ENCODE results near the gene C17orf113.

Gene C17orf113

GRCh38 chr17:42059815-42060214, 9.4 kb upstream of the C17orf113 start:
- H3K4me1 Mint-ChIP-seq: peaks cover 15 to 18% of the 10 kb centered on the region in 2 donors
- H3K27ac Mint-ChIP-seq: peak overlapping the region; percentile 3
- no peak overlapping the region for H3K4me3 Mint-ChIP-seq
- no peaks in the 10 kb centered on the region for H3K9me3 Mint-ChIP-seq
- ATAC-seq (replicated peaks) (no peak), DNase-seq (no peak)
- peaks cover 3 to 9% of the 10 kb centered on the region in 2 donors for H3K27me3 Mint-ChIP-seq
- H3K36me3 Mint-ChIP-seq: peaks cover 0 to 4% of the 10 kb centered on the region in 2 donors

DNA sequence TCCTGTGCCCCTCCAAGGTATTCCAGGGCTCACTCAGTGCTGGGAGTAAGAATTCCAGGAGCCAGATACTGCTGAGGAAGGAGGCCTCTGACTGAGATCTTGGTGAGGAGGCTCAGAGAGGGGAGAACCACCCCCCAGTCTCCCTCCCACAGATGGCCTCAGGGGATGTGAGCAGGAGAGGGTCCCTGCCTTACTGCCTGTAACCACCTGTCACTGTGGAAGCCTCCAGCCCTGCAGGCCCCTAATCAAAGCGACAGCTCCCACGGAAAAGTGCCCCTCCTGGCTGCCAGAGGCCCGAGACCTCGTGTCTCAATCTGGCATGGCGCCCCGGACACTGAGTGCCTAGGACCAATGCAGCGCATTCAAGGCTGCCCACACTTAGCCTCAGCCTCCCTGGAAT, 7.7 kb upstream of the C17orf113 start:
- no peak for ATAC-seq (replicated peaks)
- H3K4me3 Mint-ChIP-seq: no peak overlapping the region
- no peak for DNase-seq
- peaks cover 2 to 7% of the 10 kb centered on the region in 2 donors for H3K4me1 Mint-ChIP-seq
- H3K27me3 Mint-ChIP-seq: peaks cover 9 to 27% of the 10 kb centered on the region in 2 donors
- H3K27ac Mint-ChIP-seq: no peak overlapping the region
- H3K9me3 Mint-ChIP-seq: no peaks in the 10 kb centered on the region
- peaks cover 0 to 4% of the 10 kb centered on the region in 2 donors for H3K36me3 Mint-ChIP-seq

DNA sequence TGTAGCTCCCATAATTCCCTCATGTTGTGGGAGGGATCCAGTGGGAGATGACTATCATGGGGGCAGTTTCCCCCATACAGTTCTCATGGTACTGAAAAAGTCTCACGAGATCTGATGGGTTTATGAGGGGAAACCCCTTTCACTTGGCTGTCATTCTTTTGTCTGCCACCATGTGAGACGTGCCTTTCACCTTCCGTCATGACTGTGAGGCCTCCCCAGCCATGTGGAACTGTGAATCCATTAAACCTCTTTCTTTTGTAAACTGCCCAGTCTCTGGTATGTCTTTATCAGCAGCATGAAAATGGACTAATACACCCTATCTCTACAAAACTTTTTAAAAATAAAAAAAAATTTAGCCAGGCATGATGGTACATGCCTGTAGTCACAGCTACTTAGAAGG, 6.2 kb upstream of the C17orf113 start:
- peak in 1 of 2 donors; percentile 52 for ATAC-seq (replicated peaks)
- Mint-ChIP-seq H3K27me3 (peaks cover 24 to 41% of the 10 kb centered on the region in 2 donors), H3K4me3 (no peak overlapping the region), H3K4me1 (peaks cover 0 to 3% of the 10 kb centered on the region in 2 donors), H3K36me3 (peaks cover 0 to 4% of the 10 kb centered on the region in 2 donors), H3K27ac (no peak overlapping the region), H3K9me3 (no peaks in the 10 kb centered on the region)
- no peak for DNase-seq

- H3K9me3 Mint-ChIP-seq: no peaks in the 10 kb centered on the region
- H3K4me1 Mint-ChIP-seq: peaks cover 6 to 7% of the 10 kb centered on the region in 2 donors
- H3K4me3 Mint-ChIP-seq: no peak overlapping the region
- no peak for DNase-seq
- peaks cover 33 to 52% of the 10 kb centered on the region in 2 donors for H3K27me3 Mint-ChIP-seq
- peaks cover 0 to 4% of the 10 kb centered on the region in 2 donors for H3K36me3 Mint-ChIP-seq
- no peak overlapping the region for H3K27ac Mint-ChIP-seq
- ATAC-seq (replicated peaks): no peak
Measured at GRCh38 chr17:42055496-42055895, 5.1 kb upstream of the C17orf113 start.

DNA sequence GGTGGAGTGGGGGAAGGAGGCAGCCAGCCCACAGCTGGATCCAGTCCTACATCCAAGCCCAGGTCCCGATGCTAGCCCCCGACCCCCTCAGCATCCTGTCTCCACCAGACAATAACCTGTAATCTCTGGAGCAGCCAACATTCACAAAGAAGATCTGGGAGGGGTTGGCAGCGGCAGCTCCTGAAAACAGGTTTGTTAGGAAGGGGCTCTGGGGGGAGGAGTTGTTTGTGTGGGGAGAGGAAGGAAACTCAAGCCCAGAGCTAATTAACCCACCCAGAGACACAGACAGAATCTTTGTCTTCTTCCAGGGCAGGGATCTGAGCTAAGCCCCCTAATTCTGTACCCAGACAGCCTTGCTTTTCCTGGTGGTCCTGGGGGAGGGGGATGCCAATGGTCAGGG, 4.6 kb upstream of the C17orf113 start:
- ATAC-seq (replicated peaks): no peak
- H3K4me3 Mint-ChIP-seq: no peak overlapping the region

DNA sequence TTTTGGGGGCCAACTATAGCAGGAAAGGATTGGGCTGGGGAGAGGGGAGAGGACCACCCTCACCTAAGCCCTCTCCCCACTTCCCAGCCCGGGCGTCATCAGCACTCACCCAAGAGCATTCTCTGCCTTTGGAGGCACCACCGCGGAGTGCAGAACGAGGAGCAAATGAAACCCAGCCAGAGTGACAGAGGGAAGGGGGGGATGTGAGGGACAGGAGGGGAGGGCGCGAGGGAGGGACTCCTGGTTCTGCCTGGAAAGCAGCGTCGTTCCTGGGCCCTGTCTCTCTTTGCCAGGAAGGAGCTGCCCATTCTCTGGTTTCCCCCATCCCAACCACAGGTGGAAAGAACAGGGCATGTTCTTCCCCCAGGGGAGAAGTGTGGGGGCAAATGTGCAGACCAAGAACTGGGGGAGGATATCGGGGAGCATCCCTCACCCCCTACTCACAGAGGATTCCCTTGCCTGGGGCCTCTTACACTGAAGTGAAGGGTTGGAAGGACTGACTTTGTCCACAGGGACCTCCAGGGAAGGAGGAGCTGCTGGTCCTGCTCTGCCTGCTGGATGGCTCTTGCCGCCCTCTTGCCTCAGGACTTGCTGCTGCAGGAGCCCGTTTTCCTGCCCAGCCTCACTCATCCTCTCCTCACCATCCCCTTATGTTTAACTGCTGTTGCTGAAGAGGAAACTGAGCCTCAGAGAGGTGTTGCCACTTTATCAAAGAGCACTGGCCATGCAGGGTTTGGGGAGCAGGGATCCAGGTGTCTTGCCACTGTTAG, 3.5 kb upstream of the C17orf113 start:
- Mint-ChIP-seq H3K4me1 (peaks cover 7% of the 10 kb centered on the region in 2 donors), H3K36me3 (peaks cover 0 to 4% of the 10 kb centered on the region in 2 donors), H3K4me3 (no peak overlapping the region), H3K27me3 (peaks cover 37 to 57% of the 10 kb centered on the region in 2 donors), H3K9me3 (no peaks in the 10 kb centered on the region), H3K27ac (no peak overlapping the region)
- ATAC-seq (replicated peaks) (no peak), DNase-seq (no peak)

More for the DNA sequence above, 4.6 kb upstream of the C17orf113 start:
- no peaks in the 10 kb centered on the region for H3K9me3 Mint-ChIP-seq
- no peak for DNase-seq
- peaks cover 0 to 4% of the 10 kb centered on the region in 2 donors for H3K36me3 Mint-ChIP-seq
- peaks cover 33 to 52% of the 10 kb centered on the region in 2 donors for H3K27me3 Mint-ChIP-seq
- H3K4me1 Mint-ChIP-seq: peaks cover 6 to 7% of the 10 kb centered on the region in 2 donors
- no peak overlapping the region for H3K27ac Mint-ChIP-seq

- H3K27ac Mint-ChIP-seq: no peak overlapping the region
- peaks cover 0 to 4% of the 10 kb centered on the region in 2 donors for H3K36me3 Mint-ChIP-seq
- DNase-seq (no peak), ATAC-seq (replicated peaks) (no peak)
- no peaks in the 10 kb centered on the region for H3K9me3 Mint-ChIP-seq
- no peak overlapping the region for H3K4me3 Mint-ChIP-seq
- peaks cover 7% of the 10 kb centered on the region in 2 donors for H3K4me1 Mint-ChIP-seq
- H3K27me3 Mint-ChIP-seq: peaks cover 42 to 64% of the 10 kb centered on the region in 2 donors
Measured at GRCh38 chr17:42052346-42052877, 2.0 kb upstream of the C17orf113 start.

DNA sequence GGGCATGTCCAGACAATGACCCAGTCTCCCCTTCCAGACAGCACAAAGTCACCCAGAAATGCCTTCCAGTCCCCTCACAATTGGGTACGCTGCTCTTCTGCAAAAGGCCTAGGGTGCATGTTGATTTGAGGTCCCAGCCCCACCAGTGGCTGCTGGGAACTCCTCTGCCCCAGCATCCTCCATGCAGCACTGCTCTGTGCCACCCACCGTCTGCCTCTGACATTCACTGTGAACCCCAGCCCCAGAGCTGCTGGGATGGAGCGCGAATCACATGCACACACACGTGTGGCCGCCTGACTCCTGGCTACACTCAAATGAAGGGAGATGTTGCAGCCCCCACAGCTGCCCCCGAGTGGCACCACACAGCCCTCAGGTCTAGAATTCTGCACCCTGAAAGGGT, 1.2 kb upstream of the C17orf113 start:
- Mint-ChIP-seq H3K9me3 (no peaks in the 10 kb centered on the region), H3K36me3 (peaks cover 0 to 4% of the 10 kb centered on the region in 2 donors), H3K27me3 (peaks cover 42 to 64% of the 10 kb centered on the region in 2 donors), H3K27ac (no peak overlapping the region), H3K4me3 (peak overlapping the region; percentile 50 to 85), H3K4me1 (peaks cover 7% of the 10 kb centered on the region in 2 donors)
- DNase-seq: no peak
- no peak for ATAC-seq (replicated peaks)

DNA sequence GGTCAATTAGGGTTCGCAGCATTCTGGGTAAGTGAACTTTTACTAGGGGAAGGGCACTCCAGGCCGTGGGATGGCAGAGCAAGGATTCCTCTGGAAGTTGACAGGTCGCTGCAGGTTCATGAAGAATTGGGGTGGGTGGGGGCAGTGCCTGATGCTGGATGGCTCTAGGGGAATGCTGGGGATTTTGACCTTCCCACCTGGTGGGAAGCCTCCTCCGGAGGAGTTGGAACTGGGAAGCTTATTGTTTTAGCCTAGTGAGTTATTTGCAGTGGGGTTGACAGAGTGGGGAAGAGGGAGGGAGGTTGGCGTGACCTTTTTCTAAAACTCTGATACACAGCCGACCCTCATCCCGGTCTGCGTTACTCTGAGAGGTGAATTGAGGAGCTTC, 606 bp upstream of the C17orf113 start:
- H3K27me3 Mint-ChIP-seq: peaks cover 42 to 64% of the 10 kb centered on the region in 2 donors
- H3K9me3 Mint-ChIP-seq: no peaks in the 10 kb centered on the region

DNA sequence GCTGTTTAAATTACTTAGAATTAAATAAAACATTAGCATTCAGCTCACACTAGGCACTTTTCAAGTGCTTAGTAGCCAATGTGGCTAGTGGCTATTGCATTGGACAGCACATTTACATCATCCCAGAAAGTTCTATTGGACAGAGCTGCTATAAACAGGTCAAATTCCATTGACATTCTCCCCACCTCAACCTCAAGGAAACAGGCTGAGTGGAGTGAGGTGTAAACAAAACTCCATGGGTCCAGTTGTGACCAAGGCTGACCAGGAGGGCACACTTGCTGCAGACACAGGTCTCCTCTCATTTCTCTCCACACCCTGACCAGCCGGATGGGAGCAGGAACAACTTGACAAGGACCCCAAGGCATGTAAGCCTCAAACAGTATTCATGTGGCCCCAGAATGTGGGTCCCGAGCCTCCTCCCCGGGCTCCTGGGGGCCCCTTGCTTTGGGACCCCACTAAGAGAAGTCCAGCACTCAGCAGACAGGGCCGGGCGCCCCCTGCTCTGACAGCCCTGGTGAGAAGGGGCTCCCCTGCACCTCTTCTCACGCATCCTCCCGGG, 488 bp downstream of the C17orf113 start:
- H3K27ac Mint-ChIP-seq: peak overlapping the region; percentile 60
- H3K4me3 Mint-ChIP-seq: peak overlapping the region; percentile 69 to 85
- no peak for DNase-seq
- no peaks in the 10 kb centered on the region for H3K36me3 Mint-ChIP-seq
- no peak for ATAC-seq (replicated peaks)
- H3K27me3 Mint-ChIP-seq: peaks cover 39 to 56% of the 10 kb centered on the region in 2 donors
- H3K4me1 Mint-ChIP-seq: peaks cover 7% of the 10 kb centered on the region in 2 donors
- no peaks in the 10 kb centered on the region for H3K9me3 Mint-ChIP-seq

More for the DNA sequence above, 606 bp upstream of the C17orf113 start:
- Mint-ChIP-seq H3K36me3 (peaks cover 0 to 4% of the 10 kb centered on the region in 2 donors), H3K4me1 (peaks cover 7% of the 10 kb centered on the region in 2 donors), H3K4me3 (peak overlapping the region; percentile 76 to 85), H3K27ac (no peak overlapping the region)
- ATAC-seq (replicated peaks) (no peak), DNase-seq (no peak)

- ATAC-seq (replicated peaks) (no peak), DNase-seq (no peak)
- peaks cover 7% of the 10 kb centered on the region in 2 donors for H3K4me1 Mint-ChIP-seq
- H3K27ac Mint-ChIP-seq: no peak overlapping the region
- no peaks in the 10 kb centered on the region for H3K36me3 Mint-ChIP-seq
- no peak overlapping the region for H3K4me3 Mint-ChIP-seq
- H3K27me3 Mint-ChIP-seq: peaks cover 25 to 30% of the 10 kb centered on the region in 2 donors
- H3K9me3 Mint-ChIP-seq: no peaks in the 10 kb centered on the region
Measured at GRCh38 chr17:42047343-42047742, 3.1 kb downstream of the C17orf113 start.

DNA sequence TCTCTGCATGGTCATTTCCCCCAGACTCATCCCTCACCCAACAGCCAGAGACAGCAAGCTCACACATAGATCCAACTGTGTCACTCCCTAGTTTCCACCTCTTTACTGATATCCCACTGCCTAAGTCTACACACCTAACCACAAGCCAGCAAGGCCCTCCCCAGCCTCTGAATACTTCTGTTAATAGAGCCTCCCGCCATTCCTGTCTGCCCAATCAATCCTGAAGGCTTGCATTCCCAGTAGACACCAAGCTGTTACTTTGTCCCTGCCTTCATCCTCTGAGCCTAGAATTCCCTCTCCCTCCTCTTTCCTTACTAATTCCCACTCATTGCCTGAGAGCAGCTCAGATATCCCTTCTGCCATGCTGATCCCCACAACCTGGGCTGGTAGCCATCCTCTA, 4.7 kb downstream of the C17orf113 start:
- ATAC-seq (replicated peaks) (no peak), DNase-seq (no peak)
- Mint-ChIP-seq H3K27ac (no peak overlapping the region), H3K27me3 (peaks cover 10 to 14% of the 10 kb centered on the region in 2 donors), H3K9me3 (no peaks in the 10 kb centered on the region), H3K4me3 (no peak overlapping the region), H3K4me1 (peaks cover 3% of the 10 kb centered on the region in 2 donors), H3K36me3 (no peaks in the 10 kb centered on the region)

DNA sequence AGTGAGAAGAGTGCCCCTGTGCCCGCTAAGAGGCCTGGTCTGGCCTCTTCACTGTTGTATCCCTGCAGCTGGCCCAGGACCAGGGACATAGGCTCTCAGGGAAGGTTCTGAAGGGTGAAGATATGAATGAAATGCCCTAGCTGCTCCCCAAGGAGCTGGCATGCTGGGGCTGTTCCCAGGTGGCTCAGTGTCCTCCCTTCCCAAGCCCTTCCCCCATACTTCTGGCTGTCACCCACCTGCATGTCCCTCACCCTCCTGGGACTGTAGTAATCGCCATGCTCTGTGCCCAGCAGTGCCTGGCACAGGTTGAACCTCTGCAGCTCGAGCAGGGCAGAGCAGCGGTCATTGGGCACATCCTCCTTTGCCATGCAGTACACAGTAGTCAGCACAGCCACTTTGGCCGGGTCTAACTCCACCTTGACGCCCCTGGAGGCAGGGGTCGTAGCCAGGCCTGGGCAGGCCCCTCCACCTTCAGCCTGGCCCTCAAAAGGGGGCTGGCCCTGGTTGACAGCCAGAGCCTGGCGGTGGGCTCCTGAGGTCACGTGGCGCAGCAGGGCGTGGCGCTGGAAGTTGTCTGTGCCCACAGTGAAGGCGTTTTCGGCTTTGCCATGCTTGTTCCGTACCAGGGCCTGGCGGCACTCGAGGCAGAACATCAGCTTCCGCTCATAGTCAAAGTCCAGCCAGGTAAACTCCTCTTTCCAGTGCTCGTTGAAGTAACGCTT, 7.6 kb downstream of the C17orf113 start:
- DNase-seq (no peak), ATAC-seq (replicated peaks) (no peak)
- H3K27me3 Mint-ChIP-seq: peaks cover 0 to 3% of the 10 kb centered on the region in 2 donors
- no peak overlapping the region for H3K4me3 Mint-ChIP-seq
- no peaks in the 10 kb centered on the region for H3K9me3 Mint-ChIP-seq
- H3K27ac Mint-ChIP-seq: no peak overlapping the region
- H3K36me3 Mint-ChIP-seq: no peaks in the 10 kb centered on the region
- no peaks in the 10 kb centered on the region for H3K4me1 Mint-ChIP-seq

DNA sequence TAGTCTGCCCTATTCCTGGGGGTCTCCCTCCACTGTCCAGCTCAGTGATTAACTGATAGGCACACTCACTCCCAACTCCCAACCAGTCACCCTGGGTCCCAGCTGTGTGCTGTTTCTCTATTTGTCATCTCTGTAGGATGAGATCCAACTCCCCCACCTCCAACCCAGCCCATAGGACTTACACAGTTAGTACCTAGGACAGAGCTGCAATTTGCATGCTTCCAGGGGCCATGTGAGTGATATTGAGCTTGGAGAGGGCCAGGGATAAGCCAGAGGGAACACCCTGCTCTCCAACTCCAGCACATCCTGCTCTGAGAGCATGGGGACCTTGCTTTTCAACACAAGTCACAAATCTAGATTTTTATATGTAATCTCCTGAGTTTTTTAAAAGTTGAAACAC, 8.8 kb downstream of the C17orf113 start:
- Mint-ChIP-seq H3K4me3 (no peak overlapping the region), H3K27me3 (peaks cover 0 to 6% of the 10 kb centered on the region in 2 donors), H3K36me3 (no peaks in the 10 kb centered on the region), H3K27ac (no peak overlapping the region), H3K4me1 (no peaks in the 10 kb centered on the region), H3K9me3 (no peaks in the 10 kb centered on the region)
- ATAC-seq (replicated peaks): no peak
- DNase-seq: no peak
